Measurements from ENCODE around the gene HMG20B. TPM values are rescaled to one million over a fixed set of nuclear protein-coding genes. Genes with fewer than 3 reads are reported as not detected.
A peak's percentile ranks its signal among the peaks of the same experiment; 100 is the strongest.

The HMG20B gene
- total RNA-seq, 4 donors from 2014 or later: 56.1 to 77.6 (median 76.9) TPM

- Histone ChIP-seq H3K27ac (peak overlapping the region; percentile 77 to 92 (median 90)), H3K4me3 (peak overlapping the region; percentile 76 to 95 (median 76)), H3K36me3 (no peaks in the 10 kb centered on the region), H3K9me3 (no peaks in the 10 kb centered on the region), H3K27me3 (no peaks in the 10 kb centered on the region), H3K4me1 (peaks cover 22 to 56% (median 25%) of the 10 kb centered on the region in 3 donors)
- DNase-seq: no peak
- 12 to 27% methylated on average over 8 to 9 of the region's 9 CpGs for WGBS, 2 donors
- no peak for TF ChIP-seq POLR2A (IDR thresholded peaks at IDR 0.05)
- TF ChIP-seq CTCF (IDR thresholded peaks at IDR 0.05): no peak
- intact Hi-C loops (cut with DNase I): no loop called here
Measured at GRCh38 chr19:3556423-3556977, 16.2 kb upstream of the HMG20B start.

- no peaks in the 10 kb centered on the region for H3K36me3 ChIP-seq
- H3K27ac ChIP-seq: peak overlapping the region; percentile 77 to 92 (median 90)
- H3K4me3 ChIP-seq: peak overlapping the region; percentile 76 to 95 (median 76)
- no peak for DNase-seq
- WGBS, 2 donors: 0 to 1% methylated on average over 5 to 26 of the region's 60 CpGs
- H3K4me1 ChIP-seq: peaks cover 22 to 56% (median 25%) of the 10 kb centered on the region in 3 donors
- intact Hi-C loops (cut with DNase I): no loop called here
- H3K9me3 ChIP-seq: no peaks in the 10 kb centered on the region
- no peaks in the 10 kb centered on the region for H3K27me3 ChIP-seq
- TF ChIP-seq POLR2A (IDR thresholded peaks at IDR 0.05) (no peak), CTCF (IDR thresholded peaks at IDR 0.05) (peak in 1 of 6 experiments; percentile 32)
Measured at GRCh38 chr19:3556978-3557460, 15.7 kb upstream of the HMG20B start.

GRCh38 chr19:3557461-3558248 is 15.1 kb upstream of the HMG20B start, which contains the start of gene MFSD12:
MFSD12 (minus strand) TSS chr19:3557586; CDS start chr19:3557403, 183 bp downstream.
- no peaks in the 10 kb centered on the region for H3K36me3 ChIP-seq
- intact Hi-C loops (cut with DNase I): no loop called here
- peak within 1 kb of the TSS; percentile 77 to 92 (median 90) for H3K27ac ChIP-seq
- H3K27me3 ChIP-seq: no peaks in the 10 kb centered on the region
- peak within 1 kb of the TSS; percentile 76 to 95 (median 76) for H3K4me3 ChIP-seq
- no peaks in the 10 kb centered on the region for H3K9me3 ChIP-seq
- DNase-seq: peak; percentile 72
- TF ChIP-seq POLR2A (IDR thresholded peaks at IDR 0.05) (peak in 3 of 4 donors; percentile 82 to 89 (median 85)), CTCF (IDR thresholded peaks at IDR 0.05) (no peak)
- WGBS, 2 donors: 0 to 1% methylated on average over 11 to 14 of the region's 81 CpGs
- peaks cover 22 to 55% (median 25%) of the 10 kb centered on the region in 3 donors for H3K4me1 ChIP-seq

GRCh38 chr19:3563709-3564524 is 8.8 kb upstream of the HMG20B start:
- intact Hi-C loops (cut with DNase I): no loop called here
- H3K27ac ChIP-seq: no peak overlapping the region
- no peaks in the 10 kb centered on the region for H3K36me3 ChIP-seq
- DNase-seq: no peak
- TF ChIP-seq POLR2A (IDR thresholded peaks at IDR 0.05) (no peak), CTCF (IDR thresholded peaks at IDR 0.05) (no peak)
- H3K27me3 ChIP-seq: no peaks in the 10 kb centered on the region
- H3K9me3 ChIP-seq: no peaks in the 10 kb centered on the region
- H3K4me1 ChIP-seq: peaks cover 0 to 6% (median 0%) of the 10 kb centered on the region in 3 donors
- WGBS, 2 donors: 74 to 79% methylated on average over 8 to 12 of the region's 17 CpGs
- H3K4me3 ChIP-seq: no peak overlapping the region

Measured in esophagus squamous epithelium (tissue), 5 donors.